ENCODE measurements around the gene TNFRSF1B.
A peak's percentile ranks its signal among the peaks of the same experiment; 100 is the strongest.

DNA sequence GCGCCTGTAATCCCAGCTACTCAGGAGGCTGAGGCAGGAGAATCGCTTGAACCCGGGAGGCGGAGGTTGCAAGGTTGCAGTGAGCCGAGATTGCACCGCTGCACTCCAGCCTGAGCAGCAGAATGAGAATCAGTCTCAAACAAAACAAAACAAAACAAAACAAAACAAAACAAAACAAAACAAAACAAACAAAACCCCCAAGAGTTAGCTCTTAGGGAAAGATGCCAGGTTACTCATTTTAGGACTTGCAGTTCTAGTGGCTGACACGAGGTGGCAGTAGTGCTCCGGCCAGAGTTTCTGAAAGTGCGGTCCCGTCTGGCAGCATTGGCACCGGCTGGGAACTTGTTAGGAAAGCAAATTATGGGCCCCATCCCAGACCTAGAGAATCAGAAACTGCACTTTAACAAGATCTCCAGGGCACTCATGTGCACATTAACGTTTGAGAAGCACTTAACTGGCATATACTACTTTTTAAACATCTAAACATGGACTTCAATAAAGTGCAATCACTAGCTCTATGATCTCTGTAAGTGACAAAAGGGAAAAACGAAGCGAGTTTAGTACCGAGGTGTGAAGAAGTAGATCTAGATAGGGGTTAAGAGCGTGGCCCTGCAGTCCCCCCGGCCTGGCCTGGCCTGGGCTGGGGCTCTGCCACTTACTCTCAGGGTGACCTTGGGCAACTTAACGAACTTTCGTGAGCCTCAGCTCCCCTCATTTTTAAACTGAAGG is 41.9 kb upstream of the TNFRSF1B start:
- TF ChIP-seq, protein P1, sequence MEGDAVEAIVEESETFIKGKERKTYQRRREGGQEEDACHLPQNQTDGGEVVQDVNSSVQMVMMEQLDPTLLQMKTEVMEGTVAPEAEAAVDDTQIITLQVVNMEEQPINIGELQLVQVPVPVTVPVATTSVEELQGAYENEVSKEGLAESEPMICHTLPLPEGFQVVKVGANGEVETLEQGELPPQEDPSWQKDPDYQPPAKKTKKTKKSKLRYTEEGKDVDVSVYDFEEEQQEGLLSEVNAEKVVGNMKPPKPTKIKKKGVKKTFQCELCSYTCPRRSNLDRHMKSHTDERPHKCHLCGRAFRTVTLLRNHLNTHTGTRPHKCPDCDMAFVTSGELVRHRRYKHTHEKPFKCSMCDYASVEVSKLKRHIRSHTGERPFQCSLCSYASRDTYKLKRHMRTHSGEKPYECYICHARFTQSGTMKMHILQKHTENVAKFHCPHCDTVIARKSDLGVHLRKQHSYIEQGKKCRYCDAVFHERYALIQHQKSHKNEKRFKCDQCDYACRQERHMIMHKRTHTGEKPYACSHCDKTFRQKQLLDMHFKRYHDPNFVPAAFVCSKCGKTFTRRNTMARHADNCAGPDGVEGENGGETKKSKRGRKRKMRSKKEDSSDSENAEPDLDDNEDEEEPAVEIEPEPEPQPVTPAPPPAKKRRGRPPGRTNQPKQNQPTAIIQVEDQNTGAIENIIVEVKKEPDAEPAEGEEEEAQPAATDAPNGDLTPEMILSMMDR (IDR thresholded peaks at IDR 0.05), result peak; percentile 84 to 99 (median 96)
- TF ChIP-seq POLR2AphosphoS5 (IDR thresholded peaks at IDR 0.05), result peak in 2 of 3 donors; percentile 40 to 60
- no peak for TF ChIP-seq POLR2A (IDR thresholded peaks at IDR 0.05)
